ENCODE results near the gene ZDHHC18.
"Not testable (repeated sequence)": the region's sequence is repeated elsewhere in the genome, so short reads cannot be mapped to it uniquely, and the experiment has no call there.

Gene ZDHHC18

GRCh38 chr1:26858891-26859640 is 32.6 kb downstream of the ZDHHC18 start:
- DNase-seq: no peak

- DNase-seq: no peak
Observed at GRCh38 chr1:26861286-26861701, 34.8 kb downstream of the ZDHHC18 start.

- no peak for DNase-seq
Observed at GRCh38 chr1:26861889-26862378, 35.4 kb downstream of the ZDHHC18 start.

- DNase-seq: peak in 2 of 5 experiments; percentile 42 to 63
Observed at GRCh38 chr1:26862781-26863684, 36.5 kb downstream of the ZDHHC18 start, which contains the start of gene SFN. SFN (plus strand) TSS chr1:26863149; CDS start chr1:26863213, 64 bp downstream.

GRCh38 chr1:26863685-26864077 is 37.2 kb downstream of the ZDHHC18 start:
- DNase-seq: no peak

- peak; percentile 87 to 98 (median 90) for DNase-seq
Observed at GRCh38 chr1:26864610-26865480, 38.4 kb downstream of the ZDHHC18 start.

GRCh38 chr1:26873097-26873496 is 46.6 kb downstream of the ZDHHC18 start:
- DNase-seq: not testable (repeated sequence)

GRCh38 chr1:26874896-26875295 is 48.4 kb downstream of the ZDHHC18 start:
- no peak for DNase-seq

- DNase-seq: no peak
Observed at GRCh38 chr1:26877326-26877725, 50.8 kb downstream of the ZDHHC18 start.

GRCh38 chr1:26879793-26880192 is 53.3 kb downstream of the ZDHHC18 start:
- DNase-seq: no peak

- not testable (repeated sequence) for DNase-seq
Observed at GRCh38 chr1:26881611-26882010, 55.1 kb downstream of the ZDHHC18 start.

- DNase-seq: no peak
Observed at GRCh38 chr1:26882696-26883463, 56.4 kb downstream of the ZDHHC18 start.

- peak in 1 of 5 experiments; percentile 42 for DNase-seq
Observed at GRCh38 chr1:26887125-26887524, 60.6 kb downstream of the ZDHHC18 start.

GRCh38 chr1:26888231-26888630 is 61.7 kb downstream of the ZDHHC18 start:
- DNase-seq: no peak

GRCh38 chr1:26889551-26890466 is 63.3 kb downstream of the ZDHHC18 start, which contains the start of gene GPN2:
GPN2 (minus strand) TSS chr1:26890283; CDS start chr1:26890096, 187 bp downstream.
- DNase-seq: peak; percentile 51 to 91 (median 63)

- peak in 1 of 5 experiments; percentile 6 for DNase-seq
Observed at GRCh38 chr1:26890467-26890796, 63.9 kb downstream of the ZDHHC18 start.

GRCh38 chr1:26894263-26894662 is 67.8 kb downstream of the ZDHHC18 start:
- DNase-seq: no peak

GRCh38 chr1:26897351-26897750 is 70.9 kb downstream of the ZDHHC18 start:
- DNase-seq: no peak

GRCh38 chr1:26900001-26900814 is 73.7 kb downstream of the ZDHHC18 start, which contains the start of gene GPATCH3:
GPATCH3 (minus strand) TSS chr1:26900467; CDS start chr1:26900442, 25 bp downstream.
- peak; percentile 67 to 91 (median 79) for DNase-seq
